ENCODE results near the gene EYA2.

The EYA2 gene

DNA sequence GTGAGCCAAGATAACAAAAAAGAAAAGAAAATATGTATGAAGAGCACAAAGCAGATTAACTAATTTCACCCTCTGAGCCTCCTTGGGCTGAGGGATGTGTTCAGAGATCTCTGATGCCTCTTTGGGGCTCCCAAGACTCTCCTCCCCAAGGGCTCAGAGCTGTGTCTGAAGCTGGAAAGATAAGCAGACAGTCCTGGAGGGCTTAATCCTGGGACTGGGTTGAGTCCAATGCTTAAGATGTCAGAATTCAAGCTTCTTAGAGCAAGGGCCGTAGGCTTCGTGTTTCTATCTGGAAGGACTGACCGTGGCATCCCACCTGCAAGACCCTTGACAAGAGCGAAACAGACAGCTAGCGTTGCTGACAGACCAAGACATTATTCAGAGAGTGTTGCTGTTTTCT lies 232.9 kb downstream of the EYA2 start:
- Histone ChIP-seq H3K27ac (no peak overlapping the region), H3K36me3 (no peaks in the 10 kb centered on the region), H3K4me1 (peaks cover 0 to 23% (median 10%) of the 10 kb centered on the region in 4 donors), H3K9me3 (no peaks in the 10 kb centered on the region), H3K4me3 (no peak overlapping the region), H3K27me3 (peaks cover 0 to 5% of the 10 kb centered on the region in 2 donors)
- TF ChIP-seq, protein P1, sequence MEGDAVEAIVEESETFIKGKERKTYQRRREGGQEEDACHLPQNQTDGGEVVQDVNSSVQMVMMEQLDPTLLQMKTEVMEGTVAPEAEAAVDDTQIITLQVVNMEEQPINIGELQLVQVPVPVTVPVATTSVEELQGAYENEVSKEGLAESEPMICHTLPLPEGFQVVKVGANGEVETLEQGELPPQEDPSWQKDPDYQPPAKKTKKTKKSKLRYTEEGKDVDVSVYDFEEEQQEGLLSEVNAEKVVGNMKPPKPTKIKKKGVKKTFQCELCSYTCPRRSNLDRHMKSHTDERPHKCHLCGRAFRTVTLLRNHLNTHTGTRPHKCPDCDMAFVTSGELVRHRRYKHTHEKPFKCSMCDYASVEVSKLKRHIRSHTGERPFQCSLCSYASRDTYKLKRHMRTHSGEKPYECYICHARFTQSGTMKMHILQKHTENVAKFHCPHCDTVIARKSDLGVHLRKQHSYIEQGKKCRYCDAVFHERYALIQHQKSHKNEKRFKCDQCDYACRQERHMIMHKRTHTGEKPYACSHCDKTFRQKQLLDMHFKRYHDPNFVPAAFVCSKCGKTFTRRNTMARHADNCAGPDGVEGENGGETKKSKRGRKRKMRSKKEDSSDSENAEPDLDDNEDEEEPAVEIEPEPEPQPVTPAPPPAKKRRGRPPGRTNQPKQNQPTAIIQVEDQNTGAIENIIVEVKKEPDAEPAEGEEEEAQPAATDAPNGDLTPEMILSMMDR (IDR thresholded peaks at IDR 0.05) = no peak
- intact Hi-C loops (cut with DNase I; ENCODE audit: low total_unique reads) = no loop called here
- DNase-seq = no peak

DNA sequence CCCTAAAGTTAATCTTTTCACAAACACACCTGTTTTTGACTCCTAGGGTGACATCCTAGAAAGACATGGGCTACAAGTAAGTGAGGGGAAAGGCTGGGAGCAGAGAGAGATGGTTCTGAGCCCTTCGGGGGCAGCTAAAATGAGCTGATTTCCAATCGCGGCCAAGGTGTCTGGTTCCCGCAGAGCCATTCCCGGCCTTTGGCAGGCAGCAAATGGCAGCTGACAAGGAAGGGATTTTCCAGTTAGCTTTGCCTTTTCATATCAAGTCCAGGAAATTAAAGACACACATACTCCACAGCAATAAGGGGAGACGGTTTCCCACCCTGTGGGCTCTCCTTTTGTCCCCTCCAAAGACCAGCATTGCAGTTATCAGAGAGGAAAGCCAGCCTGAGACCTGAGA lies 233.4 kb downstream of the EYA2 start:
- Histone ChIP-seq H3K27me3 (peaks cover 0 to 5% of the 10 kb centered on the region in 2 donors), H3K9me3 (no peaks in the 10 kb centered on the region), H3K4me1 (peaks cover 0 to 23% (median 10%) of the 10 kb centered on the region in 4 donors), H3K4me3 (no peak overlapping the region), H3K27ac (no peak overlapping the region), H3K36me3 (no peaks in the 10 kb centered on the region)
- DNase-seq = no peak
- TF ChIP-seq, protein P1 (IDR thresholded peaks at IDR 0.05) = no peak
- intact Hi-C loops (cut with DNase I; ENCODE audit: low total_unique reads) = no loop called here

DNA sequence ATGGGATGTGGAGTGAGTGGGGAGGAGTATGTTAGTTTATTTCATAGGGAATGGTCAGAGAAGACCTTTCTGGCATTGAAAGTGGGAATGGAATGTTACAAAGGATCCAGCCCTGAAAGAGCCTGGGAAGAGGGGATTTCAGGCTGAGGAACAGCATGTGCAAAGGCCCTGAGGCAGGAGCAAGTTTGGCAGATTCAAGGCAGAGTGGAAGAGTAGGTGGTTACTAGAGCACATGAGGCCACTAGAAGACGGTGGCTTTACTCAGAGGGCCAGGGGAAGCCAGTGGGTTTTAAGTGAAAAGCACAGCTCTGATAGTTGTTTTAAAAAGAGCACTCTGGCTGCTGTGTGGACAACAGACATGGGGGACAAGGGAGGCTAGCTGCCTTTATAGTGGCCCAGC lies 234.7 kb downstream of the EYA2 start:
- TF ChIP-seq, protein P1 (IDR thresholded peaks at IDR 0.05) = no peak
- H3K27me3 ChIP-seq = peaks cover 0 to 5% of the 10 kb centered on the region in 2 donors
- no peak for DNase-seq
- no peaks in the 10 kb centered on the region for H3K36me3 ChIP-seq
- intact Hi-C loops (cut with DNase I; ENCODE audit: low total_unique reads) = no loop called here
- no peak overlapping the region for H3K4me3 ChIP-seq
- H3K9me3 ChIP-seq = no peaks in the 10 kb centered on the region
- H3K27ac ChIP-seq = no peak overlapping the region
- H3K4me1 ChIP-seq = peaks cover 0 to 18% (median 9%) of the 10 kb centered on the region in 4 donors

DNA sequence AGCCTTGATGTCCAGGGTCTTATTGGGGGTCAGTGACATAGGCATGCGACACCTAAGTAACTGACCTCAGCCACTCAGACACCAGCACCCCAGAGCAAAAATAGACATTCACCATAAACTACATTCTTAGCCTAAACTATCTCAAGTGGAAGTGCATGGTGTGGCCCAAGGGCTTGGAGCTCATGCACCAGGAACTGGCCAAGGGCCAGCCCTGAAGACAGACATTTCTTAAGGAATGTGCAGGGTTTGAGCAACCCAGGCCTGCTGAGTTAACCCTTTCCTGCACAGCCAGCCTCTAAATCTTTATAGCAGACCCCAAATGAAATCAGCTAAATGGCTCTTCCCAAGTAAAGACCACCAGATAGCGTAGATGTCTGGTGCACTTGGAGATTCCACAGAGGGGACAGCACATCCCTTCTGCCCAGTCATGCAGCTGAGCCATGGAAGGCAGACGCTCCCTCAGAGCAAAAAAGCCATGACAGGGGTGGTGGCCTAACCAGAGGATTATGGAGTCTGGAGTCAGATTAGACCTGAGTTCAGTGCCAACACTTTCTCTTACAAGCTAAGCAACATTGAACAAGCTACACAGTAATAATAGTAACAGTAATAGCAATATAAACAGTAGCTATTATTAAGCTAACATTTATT lies 239.3 kb downstream of the EYA2 start:
- no peaks in the 10 kb centered on the region for H3K9me3 ChIP-seq
- no peaks in the 10 kb centered on the region for H3K36me3 ChIP-seq
- TF ChIP-seq, protein P1 (IDR thresholded peaks at IDR 0.05) = no peak
- intact Hi-C loops (cut with DNase I; ENCODE audit: low total_unique reads) = no loop called here
- H3K27ac ChIP-seq = no peak overlapping the region
- H3K4me3 ChIP-seq = no peak overlapping the region
- peaks cover 0 to 5% of the 10 kb centered on the region in 2 donors for H3K27me3 ChIP-seq
- no peaks in the 10 kb centered on the region for H3K4me1 ChIP-seq
- DNase-seq = no peak

DNA sequence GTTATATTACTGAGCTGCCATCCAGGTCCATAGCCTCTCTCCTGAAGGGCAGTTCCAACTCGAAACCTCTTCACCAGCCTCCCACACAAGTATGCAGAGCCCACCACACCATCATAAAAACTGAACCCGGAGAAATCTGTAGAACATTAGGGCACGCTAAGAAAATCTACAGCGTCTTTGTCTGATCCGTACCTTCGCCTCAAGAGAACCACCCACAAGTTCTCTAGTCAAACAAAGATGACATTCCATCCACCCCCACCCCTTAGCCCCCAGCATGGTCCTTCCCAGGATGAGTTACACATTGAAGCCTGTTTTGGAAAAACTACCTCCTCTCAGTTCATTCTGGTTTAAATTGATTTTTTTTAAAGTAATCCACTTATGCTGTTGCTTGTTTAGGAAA lies 242.1 kb downstream of the EYA2 start:
- Histone ChIP-seq H3K4me3 (no peak overlapping the region), H3K27ac (no peak overlapping the region), H3K4me1 (no peaks in the 10 kb centered on the region), H3K36me3 (no peaks in the 10 kb centered on the region), H3K27me3 (no peaks in the 10 kb centered on the region), H3K9me3 (peaks cover 0 to 4% (median 0%) of the 10 kb centered on the region in 3 donors)
- TF ChIP-seq, protein P1 (IDR thresholded peaks at IDR 0.05) = no peak
- no peak for DNase-seq
- intact Hi-C loops (cut with DNase I; ENCODE audit: low total_unique reads) = no loop called here

Data from tibial artery (tissue), 4 donors.